GM18498 (cell line): ENCODE data around the gene SFSWAP.
"Not testable (repeated sequence)": the region's sequence is repeated elsewhere in the genome, so short reads cannot be mapped to it uniquely, and the experiment has no call there.

Experiments
- ATAC-seq: cut with Tn5 transposase; IDR thresholded peaks from one replicate; pipeline ENCODE4 v1.9.1; 2021; ENCODE audit warnings: mild to moderate bottlenecking, moderate library complexity; ENCODE audit not compliant: unreplicated experiment

SFSWAP gene

GRCh38 chr12:131701705-131702572 is 9.0 kb upstream of the SFSWAP start:
- no peak for ATAC-seq

DNA sequence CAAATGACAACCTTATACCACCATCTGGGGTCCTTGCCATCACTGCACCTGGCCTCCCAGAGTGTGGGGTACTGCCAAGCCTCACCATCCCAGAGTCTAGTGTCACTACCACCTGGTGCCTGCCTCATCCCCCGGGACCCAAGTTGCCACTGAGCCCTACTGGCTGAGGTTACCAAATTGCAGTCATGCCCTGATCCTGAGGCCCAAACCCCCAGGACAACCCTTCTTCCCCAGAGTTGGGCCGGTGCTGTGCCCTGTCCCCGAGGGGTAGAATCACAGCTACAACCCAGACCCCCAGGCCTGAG is 8.4 kb upstream of the SFSWAP start:
- no peak for ATAC-seq

- no peak for ATAC-seq
Measured at GRCh38 chr12:131703161-131703560, 7.7 kb upstream of the SFSWAP start.

- ATAC-seq = no peak
Measured at GRCh38 chr12:131704509-131704908, 6.4 kb upstream of the SFSWAP start.

GRCh38 chr12:131706709-131707108 is 4.2 kb upstream of the SFSWAP start:
- not testable (repeated sequence) for ATAC-seq

DNA sequence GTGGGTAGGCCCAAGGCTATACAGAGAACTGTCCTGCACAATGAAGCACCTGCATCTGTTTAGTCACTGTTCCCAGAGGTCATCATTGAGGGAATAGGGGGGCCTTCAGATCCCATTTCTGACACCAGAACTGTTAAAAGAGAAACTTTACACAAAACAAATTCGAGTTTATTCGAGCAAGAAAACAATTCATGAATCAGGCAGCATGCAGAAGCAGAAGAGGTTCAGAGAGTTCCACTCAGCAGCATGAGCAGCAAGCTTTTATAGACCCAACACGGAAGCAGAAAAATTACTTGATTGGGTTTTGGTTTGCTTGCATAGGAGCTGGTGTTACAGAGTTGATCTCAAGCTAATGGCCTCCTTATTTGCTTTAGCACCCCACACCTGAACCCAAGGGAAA is 1.7 kb upstream of the SFSWAP start:
- ATAC-seq = no peak

DNA sequence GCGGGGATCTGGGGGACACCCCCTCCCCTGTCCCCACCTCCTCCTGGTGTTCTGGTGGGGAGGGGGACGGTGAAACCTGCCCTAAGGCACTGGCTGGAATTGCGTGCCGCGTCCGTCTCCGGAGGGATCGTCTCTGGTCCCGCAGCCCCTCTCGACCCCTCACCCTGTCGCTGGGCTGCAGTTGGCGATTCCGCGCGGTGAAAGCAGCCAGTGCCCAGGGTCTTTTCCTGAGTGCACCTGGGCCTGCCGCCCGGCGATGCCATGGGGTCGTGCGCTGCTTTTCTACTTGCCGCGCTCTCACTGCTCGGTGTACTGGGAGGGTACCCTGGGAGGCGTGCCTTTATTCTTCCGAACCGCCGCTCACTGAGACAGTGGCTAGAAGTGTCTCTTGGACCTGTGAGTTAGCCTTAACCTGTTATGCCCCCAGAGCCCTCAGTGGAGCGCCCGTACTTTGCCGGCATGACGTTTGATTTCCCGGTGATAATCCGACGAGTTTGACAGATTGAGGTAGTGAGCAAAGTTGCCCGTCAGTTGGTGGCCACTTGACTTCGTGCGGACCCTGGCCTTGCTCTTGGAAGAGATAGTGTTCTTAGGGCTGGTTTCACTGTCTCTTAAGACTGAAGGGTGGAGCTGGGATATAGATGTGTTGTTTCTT is 788 bp downstream of the SFSWAP start:
- no peak for ATAC-seq

- no peak for ATAC-seq
Measured at GRCh38 chr12:131713349-131713748, 2.5 kb downstream of the SFSWAP start.

DNA sequence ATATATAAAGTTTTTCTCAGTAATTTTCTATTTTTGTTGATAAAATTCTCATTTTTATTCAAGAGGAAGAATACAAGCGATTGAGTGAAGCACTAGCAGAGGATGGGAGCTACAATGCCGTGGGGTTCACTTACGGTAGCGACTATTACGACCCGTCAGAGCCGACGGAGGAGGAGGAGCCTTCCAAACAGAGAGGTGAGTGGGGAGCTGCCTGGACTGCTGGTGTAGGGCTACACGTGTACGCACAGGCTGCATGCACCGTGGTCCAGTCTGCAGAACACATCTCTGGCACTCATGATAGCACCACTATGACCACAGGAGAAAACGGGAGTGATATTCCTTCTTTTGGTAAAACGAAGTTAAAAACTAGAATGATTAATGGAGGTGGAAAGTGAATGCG is 3.9 kb downstream of the SFSWAP start:
- ATAC-seq = no peak

DNA sequence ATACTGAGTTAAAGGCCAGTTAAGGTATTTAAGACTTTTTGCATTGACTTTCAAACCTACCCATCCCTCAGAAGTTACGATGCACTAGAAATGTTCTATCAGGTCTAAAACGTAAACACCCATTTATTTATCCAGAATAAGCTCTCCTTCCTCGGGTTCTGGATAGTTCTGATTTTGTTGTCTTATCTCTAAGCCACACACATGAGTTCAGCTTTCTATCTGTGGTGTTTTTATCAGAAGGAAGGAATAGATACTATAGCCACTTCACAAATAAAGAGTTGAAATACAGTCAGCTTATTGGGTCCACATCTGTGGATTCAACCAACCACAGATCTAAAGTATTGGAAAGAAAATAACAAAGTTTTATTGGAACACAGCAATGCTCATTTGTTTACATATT is 5.4 kb downstream of the SFSWAP start:
- no peak for ATAC-seq

- ATAC-seq = no peak
Measured at GRCh38 chr12:131720241-131720640, 9.4 kb downstream of the SFSWAP start.

DNA sequence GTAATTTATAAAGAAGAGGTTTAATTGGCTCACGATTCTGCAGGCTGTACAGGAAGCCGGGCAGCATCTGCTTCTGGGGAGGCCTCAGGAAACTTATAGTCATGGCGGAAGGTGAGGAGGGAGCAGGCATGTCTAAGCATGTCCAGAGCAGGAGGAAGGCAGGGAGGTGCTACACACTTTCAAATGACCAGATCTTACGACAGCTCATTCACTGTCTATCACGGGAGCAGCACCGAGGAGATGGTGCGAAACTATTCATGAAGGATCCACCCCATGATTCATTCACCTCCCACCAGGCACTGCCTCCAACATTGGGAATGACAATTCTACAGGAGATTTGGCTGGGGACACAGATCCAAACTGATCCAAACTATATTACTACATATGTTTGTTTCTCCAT is 10.0 kb downstream of the SFSWAP start:
- no peak for ATAC-seq

DNA sequence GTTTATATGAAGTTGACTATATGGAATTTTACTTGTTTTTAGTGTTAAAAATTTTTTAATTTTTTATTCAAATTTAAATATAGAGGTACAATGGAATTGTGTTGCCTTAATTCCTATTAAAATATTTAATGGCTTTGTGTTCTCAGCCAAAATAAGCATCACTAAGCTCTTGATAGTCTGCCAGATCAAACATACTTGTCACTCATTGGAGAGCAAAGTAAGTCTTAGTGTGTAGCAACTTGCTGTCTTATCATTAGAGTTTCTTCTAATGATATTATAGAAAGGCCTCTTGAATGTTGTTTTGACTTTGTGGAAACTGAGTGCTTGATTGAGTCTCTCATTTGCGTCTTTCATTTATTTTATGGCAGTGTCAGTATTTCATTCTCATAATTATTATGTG is 10.7 kb downstream of the SFSWAP start:
- no peak for ATAC-seq

GRCh38 chr12:131723532-131723931 is 12.6 kb downstream of the SFSWAP start:
- ATAC-seq = no peak

DNA sequence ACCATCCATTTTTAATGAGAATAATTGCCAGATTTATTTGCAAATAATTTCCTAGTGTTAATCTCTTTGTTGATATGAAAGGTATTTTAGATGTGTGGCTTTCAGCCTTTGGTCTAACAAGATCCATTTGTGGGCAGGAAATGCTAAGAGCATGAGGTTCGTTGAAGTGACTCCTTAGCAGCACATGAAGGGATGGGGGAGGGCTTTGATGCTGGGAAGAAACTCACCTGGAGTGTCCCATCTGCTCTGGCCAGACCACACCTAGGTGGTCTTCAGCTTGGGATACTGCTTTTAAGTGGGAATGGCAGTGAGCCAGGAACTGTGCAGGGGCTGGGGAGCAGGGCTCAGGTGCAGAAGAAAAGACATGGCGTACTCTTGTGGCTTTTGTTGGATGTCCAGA is 13.6 kb downstream of the SFSWAP start:
- ATAC-seq = no peak

DNA sequence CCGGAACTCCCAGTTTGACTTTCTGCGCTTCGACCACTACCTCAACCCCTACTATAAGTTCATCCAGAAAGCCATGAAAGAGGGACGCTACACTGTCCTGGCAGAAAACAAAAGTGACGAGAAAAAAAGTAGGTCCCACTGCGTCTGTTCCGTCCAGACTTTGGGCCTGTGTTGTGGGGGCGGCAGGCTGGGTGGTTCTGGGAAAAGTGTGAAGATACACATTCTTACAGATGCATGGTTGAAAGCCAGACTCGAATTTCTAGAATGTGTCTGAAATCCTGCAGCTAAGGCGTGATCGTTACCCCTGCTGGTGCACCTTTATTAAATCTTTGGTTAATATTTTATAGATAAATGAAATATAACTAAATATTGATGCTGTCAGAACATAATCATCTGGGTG is 14.6 kb downstream of the SFSWAP start:
- ATAC-seq = no peak

DNA sequence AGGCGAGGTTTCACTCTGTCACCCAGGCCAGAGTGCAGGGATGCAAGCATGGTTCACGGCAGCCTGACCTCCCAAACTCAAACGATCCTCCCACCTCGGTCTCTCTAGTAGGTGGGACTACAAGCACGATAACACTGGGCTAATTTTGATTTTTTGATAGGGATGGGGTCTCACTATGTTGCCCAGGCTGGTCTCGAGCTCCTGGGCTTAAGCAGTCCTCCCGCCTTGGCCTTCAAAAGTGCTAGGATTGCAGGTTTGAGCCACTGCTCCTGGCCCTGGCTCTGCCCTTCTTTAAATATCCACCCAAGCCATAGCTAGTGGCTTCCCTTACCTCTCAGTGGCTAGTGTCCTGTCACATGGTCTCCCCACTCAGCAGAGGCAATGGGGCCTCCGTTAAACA is 17.8 kb downstream of the SFSWAP start:
- no peak for ATAC-seq

GRCh38 chr12:131729254-131729955 is 18.5 kb downstream of the SFSWAP start:
- ATAC-seq = no peak

- no peak for ATAC-seq
Measured at GRCh38 chr12:131732996-131733615, 22.2 kb downstream of the SFSWAP start.

GRCh38 chr12:131733874-131734273 is 23.0 kb downstream of the SFSWAP start:
- ATAC-seq = no peak

DNA sequence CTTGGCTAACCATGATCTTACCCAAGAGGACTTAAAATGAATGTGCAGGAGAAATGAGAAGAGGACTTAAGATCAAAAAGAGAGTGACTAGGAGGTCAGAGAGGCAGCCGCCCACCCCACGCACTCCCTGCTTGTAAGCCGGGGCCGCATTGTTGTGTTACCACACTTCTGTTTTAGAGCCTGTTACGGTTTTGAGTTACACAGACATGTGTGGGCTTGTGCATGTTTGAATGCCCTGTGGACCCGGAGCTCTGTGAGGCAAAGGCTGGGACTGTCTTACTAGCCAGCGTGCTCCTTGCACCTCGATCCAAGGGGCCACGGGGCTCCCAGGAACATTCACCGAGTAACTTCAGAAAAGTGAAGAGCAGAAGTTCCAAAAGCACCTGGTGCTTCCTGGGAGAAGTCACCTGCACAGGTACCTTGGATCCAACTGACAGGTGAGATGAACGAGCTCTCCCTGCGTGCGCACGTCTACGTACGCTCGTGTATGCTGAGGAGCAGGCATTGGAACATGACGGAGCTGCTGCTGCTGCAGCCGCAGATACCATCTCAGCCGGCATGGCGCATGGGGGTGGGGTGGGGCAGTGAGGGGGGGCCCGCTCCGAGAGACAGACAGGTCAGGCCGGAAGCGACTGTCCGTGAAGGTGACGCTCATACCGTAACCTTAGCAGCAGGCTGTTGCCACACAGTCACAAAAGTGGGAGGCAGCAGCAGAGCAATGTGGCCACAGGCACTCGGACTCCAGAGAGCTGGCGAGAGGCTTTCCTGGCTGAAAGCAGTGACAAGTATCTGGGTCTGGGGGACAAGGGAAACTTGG is 23.7 kb downstream of the SFSWAP start:
- ATAC-seq = no peak
